Measurements from ENCODE around the gene MED9.
"Not testable (repeated sequence)": the region's sequence is repeated elsewhere in the genome, so short reads cannot be mapped to it uniquely, and the experiment has no call there.

Gene MED9, protein sequence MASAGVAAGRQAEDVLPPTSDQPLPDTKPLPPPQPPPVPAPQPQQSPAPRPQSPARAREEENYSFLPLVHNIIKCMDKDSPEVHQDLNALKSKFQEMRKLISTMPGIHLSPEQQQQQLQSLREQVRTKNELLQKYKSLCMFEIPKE

DNA sequence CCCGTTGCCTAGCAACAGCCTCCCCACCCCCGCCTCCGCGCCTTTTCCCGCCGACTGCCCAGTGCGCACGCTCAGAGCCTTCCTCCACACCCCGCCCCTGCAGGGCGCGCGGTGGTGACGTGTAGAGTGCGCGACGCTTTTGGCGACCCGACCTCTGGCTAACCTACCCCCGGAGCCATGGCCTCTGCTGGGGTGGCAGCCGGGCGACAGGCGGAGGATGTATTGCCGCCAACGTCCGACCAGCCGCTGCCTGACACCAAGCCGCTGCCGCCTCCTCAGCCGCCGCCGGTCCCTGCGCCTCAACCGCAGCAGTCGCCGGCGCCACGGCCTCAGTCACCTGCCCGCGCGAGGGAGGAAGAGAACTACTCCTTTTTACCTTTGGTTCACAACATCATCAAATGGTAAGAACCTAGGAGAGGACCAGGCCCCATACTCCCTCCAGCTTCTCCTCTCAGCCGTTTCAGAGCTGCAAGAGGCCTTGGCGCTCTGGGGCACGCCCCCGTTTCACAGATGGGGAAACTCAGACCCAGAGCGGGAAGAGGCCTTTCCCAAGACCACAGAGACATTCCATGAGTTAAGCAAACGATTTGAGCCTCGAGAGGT, at the start of gene MED9:
Gene MED9, plus strand, starts transcription at position 136 of the 603 bp plus-strand sequence. Its CDS starts 42 bp downstream, at position 178.
- peak; percentile 94 for DNase-seq

DNA sequence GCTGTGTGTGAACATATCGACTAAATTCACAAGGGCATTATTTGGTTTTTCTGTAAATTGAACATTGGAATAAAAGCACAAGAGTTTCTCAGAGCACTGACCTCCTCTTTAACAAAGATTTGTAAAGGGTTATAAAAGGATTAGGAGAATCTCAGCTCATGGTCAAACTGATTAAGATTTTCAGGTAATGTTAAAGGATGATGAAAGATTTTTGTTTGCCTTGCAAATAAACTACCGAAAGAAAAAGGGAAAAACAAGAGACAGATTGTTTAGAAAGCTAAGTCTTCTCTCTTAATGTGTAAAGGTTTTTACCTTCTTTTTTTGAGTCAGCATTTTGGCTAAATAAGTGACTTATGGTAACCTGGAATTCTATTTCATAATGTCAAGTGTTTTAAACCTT, 47.6 kb upstream of the MED9 start:
- no peak for DNase-seq

DNA sequence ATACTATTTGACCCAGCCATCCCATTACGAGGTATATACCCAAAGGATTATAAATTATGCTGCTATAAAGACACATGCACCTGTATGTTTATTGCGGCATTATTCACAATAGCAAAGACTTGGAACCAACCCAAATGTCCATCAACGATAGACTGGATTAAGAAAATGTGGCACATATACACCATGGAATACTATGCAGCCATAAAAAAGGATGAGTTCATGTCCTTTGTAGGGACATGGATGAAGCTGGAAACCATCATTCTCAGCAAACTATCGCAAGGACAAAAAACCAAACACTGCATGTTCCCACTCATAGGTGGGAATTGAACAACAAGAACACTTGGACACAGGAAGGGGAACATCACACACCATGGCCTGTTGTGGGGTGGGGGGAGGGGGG, 45.9 kb upstream of the MED9 start:
- not testable (repeated sequence) for DNase-seq

DNA sequence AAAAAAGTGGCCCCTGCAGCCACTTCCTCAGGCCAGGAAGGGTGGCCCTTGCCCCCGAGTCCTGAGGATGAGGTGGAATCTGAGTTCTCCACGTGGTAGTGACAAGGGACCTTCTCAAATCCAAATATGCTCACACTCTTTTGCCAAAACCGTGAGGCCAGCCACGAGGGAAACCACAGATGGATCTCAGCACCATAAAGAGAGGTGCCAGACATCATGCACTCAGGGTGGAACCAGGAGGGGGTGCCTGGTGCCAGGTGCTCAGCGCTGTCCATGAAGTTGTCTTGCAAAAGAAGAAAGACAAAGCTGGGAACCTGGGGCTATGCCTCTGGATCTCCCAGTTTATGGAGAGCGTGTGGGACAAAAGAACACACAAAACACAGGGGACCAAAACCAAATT, 45.2 kb upstream of the MED9 start:
- DNase-seq: no peak

DNA sequence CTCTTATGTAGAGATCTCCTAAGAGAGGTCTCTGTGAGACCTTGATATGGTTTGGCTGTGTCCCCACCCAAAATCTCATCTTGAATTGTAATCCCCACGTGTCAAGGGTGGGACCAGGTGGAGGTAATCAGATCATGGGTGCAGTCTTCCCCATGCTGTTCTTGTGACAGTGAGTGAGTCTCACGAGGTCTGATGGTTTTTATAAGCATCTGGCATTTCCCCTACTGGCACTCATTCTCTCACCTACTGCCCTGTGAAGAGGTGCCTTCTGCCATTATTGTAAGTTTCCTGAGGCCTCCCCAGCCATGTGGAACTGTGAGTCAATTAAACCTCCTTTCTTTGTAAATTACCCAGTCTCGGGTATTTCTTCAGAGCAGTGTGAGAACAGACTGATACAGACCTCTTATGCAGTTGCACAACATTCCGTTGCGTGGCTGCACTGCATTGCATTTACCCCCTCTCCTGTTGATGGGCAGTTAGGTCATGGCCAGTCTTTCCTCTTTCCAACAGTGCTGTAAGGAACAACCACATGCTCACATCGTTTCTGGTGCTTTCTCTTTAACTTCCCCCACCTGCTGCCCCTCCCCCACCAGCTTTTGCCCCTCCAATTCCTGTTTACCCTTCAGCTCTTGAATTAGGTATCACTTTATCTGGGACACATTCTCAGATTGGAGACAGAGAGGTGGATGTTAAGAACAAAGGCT, 43.6 kb upstream of the MED9 start:
- no peak for DNase-seq

DNA sequence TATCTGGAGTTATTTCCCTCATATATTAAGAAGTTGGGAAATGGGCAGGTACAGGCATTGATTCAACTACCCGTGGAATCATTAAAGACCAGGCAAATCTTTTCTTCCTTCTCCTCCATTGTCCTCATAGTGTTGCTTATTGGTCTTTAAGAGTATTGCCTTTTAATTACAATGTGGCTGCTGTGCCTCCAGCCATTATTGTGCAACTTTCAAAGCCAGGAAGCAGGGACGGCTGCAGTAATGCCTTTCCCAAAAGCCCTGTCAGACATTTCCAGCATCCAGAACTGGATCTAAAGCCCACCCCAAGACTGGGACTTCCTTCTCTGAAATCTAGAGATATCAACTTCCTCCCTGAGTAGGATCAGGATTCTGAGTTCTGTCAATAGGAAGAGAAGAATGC, 42.3 kb upstream of the MED9 start:
- DNase-seq: no peak

DNA sequence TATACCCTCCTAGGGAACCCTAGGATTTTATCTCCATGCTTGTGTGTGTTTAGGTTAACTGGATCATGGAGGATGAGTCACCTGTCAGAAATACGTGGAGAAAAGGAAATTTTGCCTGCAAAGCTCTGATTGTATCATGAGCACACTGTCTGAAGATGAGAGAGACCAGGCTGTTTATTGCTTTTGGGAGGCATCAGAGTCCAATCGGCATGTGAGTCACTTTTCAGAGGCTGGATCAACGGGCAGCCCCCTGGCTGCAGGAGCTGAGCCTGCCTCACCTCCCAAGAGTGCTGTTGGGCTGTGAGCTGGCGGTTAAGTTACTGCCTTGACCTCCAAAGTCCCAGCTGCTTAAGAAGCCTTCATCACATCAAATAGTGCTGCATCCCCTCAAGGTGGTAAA, 41.5 kb upstream of the MED9 start:
- DNase-seq: no peak

DNA sequence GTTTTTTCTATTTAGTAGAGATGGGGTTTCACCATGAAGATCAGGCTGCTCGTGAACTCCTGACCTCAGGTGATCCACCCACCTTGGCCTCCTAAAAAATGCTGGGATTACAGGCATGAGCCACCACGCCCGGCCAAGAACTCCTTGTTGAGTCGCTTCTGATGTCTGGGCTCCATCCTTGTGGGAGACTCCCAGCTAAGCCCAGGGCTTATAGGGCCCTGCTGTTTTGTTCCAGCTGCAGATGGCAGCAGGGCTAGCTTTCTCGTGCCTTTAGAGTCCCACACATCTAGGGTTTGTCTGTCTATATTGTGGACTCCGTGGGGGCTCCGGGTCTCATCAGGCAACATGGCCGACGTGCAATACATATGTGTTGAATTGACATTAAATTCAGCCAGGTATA, 39.3 kb upstream of the MED9 start:
- no peak for DNase-seq

DNA sequence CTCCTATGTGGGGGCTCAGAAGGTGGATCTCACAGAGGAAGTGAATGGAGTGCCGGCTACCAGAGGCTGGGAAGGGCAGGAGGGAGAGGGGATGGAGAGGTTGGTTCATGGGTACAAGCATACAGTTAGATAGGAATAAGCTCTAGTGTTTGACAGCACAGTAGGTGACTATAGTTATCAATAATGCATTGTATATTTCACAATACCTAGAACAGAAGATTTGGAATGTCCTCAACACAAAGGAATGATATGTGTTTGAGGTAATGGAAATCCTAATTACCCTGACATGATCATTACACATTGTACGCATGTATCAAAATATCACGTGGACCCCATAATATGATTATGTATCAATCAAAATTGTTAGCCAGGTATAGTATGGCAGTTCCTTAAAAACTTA, 38.9 kb upstream of the MED9 start:
- DNase-seq: no peak

DNA sequence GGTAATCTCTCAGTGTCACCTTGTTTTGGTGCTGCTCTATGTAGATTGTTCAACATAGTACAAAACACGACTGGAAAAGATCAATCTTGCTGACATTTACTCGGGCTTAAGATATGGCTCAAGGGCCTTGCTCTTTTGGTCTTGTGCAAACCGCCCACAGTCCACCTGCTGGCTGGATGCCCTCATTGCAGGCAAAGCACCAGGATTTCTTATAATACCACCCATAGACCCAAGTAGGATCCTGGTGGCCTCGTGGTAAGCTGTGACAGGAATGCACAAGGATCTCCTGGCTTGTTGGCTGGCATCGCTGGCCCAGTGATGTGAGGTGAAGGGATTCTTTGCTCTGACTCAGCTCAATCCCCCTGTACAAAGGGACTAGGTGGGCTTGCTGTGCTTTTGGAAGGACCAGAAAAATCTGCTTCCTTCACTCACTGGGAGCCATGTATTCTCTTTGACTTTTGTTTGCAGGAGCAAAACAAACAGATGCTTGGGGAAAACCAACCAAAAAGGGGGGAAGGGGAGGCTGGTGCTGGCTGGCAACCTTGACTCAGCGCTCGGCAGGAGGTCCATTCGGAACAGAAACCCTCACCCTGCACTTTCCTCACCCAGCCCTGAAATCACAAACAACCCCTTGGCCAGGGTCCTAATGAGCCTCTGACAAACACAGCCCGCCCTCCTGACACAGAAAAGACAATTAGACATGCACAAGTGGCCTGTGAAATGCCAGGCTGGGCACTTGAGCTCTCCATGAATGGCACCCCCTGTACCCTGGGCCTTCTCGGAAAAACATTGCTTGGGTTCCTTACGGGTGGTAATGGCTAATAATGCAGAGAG, 36.6 kb upstream of the MED9 start:
- peak; percentile 69 for DNase-seq

DNA sequence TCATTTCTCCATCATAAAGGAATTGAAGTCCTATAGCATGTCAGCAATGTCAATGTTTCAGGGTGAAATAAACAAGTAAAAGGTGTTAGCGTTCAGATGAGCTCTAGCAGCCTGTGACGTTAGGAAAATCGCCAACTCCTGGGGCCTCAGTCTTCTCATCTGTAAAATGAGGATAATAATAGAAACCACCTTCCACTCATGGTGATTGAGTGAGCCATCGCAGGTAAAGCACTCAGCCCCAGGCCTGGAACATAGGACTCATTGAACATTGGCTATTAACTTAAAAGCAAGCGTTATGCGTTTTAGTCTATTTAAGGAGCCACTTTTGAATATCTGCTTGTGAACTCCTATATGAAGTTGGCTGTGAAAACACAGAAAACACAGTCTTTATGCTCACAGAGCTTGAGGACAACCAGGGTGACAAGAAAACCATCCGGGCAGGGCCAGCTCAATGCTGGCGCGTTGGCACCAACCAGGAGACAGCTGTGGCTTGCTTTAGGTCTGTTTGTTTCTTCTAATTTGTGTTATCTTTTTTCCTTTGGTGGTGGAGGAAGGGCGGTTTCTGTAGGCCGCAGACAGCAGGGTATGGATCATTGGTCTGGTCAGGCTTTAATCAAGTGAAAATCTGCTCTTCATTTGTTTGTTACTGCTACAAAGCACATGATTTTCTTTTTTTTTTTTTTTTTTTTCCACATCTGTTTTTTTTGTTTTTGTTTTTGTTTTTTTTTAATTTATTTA, 35.7 kb upstream of the MED9 start:
- DNase-seq: no peak

DNA sequence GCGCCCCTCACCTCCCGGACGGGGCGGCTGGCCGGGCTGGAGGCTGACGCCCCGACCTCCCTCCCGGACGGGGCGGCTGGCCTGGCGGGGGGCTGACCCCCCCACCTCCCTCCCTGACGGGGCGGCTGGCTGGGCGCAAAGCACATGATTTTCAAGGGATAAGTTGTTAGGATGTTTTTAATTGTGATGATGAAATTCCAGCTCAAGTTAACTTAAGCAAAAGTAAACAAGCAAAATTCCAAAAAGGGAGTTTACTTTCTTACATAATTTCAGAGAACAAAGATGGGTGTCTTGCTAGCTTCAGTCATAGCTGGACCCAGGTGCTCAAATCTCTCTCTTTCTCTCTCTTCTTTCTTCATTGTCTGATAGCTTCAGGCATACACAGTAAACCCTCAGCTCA, 33.6 kb upstream of the MED9 start:
- no peak for DNase-seq

DNA sequence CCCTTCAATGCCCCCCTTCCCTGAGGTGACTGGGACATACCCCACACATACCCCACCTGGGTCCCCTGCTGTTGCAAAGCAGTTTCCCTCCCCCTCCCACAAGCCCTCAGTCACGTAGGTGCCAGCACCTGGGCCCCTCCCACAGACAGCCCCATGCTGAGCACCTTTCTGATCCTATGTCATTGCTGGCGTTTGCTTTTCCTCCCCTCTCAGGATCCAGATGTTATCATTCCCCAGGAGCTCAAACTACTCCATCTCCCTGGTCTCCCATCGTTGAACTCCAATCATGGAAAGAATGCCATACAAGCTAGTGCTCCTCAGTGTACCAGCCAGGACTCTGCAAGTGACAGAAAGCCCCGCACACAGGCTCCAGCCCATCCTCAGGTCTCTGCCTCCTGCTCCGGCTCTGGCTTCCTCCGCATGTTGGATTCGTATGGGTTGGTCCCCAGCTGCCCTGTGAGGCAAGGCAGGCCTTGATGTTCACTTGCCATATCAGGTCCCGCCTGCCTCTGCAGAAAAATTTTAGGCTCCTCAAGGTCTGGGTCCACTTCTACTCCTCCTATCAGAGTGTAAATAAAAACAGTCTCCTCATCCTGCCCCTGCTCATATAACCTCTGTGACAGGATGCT, 31.4 kb upstream of the MED9 start:
- DNase-seq: no peak

DNA sequence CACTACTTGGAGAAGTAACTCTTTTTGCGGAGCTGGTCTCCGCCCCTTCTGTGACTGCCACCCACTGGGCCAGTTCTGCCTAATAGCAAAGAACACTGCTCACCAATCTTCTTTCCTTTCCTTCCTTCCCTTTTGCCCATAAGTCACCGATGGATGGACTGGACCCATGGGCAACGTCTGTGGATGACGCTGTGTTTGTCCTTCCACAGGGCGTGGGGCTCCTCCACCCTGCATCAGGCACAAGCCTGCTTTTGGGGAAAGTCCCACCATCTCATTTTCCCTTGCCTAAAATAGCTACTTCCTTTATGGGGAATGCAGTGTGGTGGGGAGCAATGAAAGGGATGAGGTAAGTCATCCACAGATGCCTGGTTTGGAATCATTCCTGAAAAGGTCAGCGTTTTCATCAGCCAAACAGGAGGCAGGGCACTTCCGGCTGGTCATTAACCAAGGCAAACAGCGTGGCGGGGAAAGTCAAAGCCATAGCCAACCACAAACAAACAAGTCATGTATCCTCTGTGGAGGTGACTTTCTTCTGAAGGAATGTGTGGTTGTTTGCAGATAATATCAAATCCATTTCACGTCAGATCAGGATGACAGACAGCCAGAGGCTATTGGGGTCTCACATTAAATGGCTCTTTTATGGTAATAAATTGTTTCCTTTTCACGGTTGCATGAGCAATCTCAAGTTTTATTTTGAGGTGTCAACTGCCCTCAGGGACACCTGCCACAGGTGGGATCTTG, 30.7 kb upstream of the MED9 start:
- peak; percentile 39 for DNase-seq

DNA sequence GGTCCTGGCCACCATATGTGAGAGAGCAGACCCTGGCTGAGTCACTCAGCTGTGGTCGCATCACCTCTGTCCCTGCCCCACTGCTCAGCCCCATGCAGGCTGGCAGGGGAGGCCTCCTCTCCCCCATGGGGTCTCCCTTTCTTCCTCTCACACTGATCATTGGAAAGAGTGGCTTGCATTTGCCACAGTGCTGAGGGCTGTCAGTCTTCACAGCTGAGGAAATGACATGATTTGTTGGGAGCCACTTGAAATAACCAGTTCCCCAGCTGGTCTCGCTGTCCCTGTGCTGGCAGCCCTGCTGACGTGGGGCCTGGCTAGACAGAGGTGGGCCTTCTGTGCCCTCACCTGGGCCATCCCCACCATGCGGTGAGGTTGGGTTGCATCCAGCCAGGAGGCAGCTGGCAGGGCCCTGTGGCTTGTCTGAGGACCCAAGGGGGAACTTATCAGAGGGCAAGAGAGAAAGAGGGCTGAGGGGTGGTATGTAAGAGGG, 30.1 kb upstream of the MED9 start:
- DNase-seq: no peak

DNA sequence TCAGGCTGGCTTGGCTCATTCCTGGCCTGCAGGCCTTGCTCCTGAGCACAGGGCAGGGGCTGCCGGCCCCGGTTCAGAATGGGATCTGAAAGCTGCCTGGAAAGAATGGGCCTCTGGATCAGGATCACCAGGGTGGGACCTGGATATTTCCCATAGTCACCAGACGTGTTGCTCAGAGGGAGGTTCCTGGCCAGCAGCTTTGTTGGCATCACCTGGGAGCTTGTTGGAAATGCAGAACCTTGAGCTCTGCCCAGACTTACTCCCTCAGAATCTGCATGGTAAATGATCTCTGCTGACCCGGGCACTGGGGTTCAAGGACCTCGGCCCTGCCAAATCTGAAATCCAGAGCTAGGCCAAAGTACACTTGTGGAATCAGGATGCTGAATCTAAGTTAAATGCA, 29.5 kb upstream of the MED9 start:
- no peak for DNase-seq

DNA sequence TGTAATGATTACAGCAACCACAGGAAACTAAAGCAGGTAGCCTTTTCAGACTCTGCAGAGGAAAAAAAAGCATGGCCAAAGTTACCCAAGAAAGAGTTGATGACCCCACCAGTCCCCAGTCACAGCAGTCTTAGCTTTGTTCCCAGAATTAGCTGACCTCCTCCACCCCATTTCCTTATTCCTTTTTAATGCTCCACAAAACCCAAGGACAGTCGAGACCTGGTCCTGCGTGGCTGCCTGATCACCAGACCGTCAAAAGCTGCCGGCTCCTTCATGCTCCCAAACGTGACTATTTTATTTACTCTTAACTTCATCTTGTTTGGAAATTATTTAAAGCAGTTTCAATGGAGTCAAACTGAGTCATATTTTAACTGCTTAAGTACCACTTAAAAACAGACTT, 28.7 kb upstream of the MED9 start:
- DNase-seq: no peak

DNA sequence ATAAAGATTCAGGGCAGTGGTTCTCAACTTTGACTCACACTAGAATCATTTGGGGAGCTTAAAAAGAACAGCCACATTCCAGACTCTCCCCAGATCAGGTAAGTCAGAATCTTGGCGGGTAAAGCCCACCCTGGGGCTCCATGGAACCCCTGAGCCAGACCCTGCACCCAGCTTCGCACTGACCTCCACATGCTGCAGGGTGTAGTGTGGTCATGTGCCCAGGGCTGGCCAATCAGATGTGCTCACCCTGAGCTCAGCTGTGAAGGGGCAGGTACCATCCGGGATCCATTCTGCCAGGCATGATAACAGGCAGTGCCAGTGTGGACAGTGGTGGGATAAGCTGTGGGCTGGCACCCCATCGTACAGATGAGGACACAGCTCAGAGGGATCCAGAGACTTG, 28.1 kb upstream of the MED9 start:
- no peak for DNase-seq

DNA sequence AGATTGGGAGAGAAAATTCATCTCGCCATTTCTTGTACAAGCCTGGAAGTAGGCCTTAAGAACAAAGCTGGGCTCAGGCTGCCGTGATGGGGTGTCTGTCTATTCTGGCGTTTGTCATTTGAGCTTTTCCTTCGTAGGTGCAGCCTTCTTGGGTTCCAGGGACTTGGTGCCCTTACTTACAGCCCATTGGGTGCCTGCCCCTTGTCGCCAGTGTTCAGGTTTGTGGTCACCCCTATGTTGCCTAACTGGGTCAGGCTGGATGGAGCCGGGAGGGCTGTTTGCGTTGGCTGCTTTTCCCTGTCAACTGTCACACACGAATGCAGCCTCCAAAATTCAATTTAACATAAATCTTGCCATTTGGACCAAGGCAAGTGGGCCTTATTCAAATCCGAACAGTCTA, 23.7 kb upstream of the MED9 start:
- no peak for DNase-seq

DNA sequence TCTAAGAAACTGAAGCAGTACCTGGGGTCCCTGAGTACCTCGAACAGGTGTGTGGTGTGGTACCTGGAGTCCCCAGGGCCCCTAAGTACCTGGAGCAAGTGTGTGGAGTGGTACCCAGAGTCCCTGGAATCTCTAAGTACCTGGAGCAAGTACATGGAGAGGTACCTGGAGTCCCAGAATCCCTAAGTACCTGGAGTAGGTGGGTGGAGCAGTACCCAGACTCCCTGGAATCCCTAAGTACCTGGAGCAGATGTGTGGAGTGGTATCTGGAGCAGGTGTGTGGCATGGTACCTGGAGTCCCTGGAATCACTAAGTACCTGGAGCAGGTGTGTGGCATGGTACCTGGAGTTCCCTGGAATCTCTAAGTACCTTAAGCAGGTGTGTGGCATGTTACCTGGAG, 22.5 kb upstream of the MED9 start:
- DNase-seq: no peak

DNA sequence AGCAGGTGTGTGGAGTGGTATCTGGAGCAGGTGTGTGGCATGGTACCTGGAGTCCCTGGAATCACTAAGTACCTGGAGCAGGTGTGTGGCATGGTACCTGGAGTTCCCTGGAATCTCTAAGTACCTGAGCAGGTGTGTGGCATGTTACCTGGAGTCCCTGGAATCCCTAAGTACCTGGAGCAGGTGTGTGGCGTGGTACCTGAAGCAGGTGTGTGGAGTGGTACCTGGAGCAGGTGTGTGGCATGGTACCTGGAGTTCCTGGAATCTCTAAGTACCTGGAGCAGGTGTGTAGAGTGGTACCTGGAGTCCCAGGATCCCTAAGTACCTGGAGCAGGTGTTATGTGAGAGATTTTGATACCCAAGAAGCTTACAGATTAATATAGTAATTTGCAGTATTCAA, 22.1 kb upstream of the MED9 start:
- not testable (repeated sequence) for DNase-seq

DNA sequence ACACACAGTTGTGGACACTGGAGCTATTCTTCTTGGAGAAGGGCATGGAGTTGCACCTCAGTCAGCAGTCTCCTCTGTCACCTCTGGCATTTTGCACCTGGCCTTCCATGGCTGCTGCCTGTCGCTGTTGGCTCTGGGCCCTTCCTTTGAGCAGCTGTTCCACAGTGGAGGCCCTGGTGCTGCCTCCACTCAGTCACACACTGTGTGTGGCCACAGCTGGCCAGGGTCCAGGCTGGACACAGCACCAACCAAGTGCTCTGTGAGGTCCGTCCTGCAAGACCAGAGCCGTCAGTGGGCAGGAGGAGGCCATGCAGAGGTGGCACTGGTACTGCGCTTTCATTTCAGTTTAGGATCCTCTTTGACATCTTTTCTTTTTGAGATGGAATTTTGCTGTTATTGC, 21.6 kb upstream of the MED9 start:
- DNase-seq: no peak
